A549 (cell line): ENCODE results near the gene AKIRIN2. TPM values are rescaled to one million over a fixed set of nuclear protein-coding genes. Genes with fewer than 3 reads are reported as not detected.

Experiments
- ATAC-seq, 2 experiments: fragments of 200-7000 bp in 1 of 2; fragments of >200 bp in 1 of 2; cut with Nextera tagmentation in 1 of 2; cut with Tn5 transposase in 1 of 2; 3 replicates each; pipeline versions ENCODE4 v1.8.0 to v1.9.1; 2018 to 2020; ENCODE audit warnings: mild to moderate bottlenecking in 1 of 2, moderate library complexity in 1 of 2
- CTCF ChIA-PET: fragments of 300-600 bp; sonication (Branson Sonifier 250); formaldehyde crosslinking; extraction: SDS; loops from one replicate; lab custom pipeline; 2021; ENCODE audit warnings: antibody characterized with exemption, inconsistent platforms; lab: Yijun Ruan, JAX
- POLR2A ChIA-PET: fragments of 350-600 bp; formaldehyde crosslinking; extraction: SDS; loops from one replicate; lab custom pipeline; 2021; ENCODE audit warnings: antibody characterized with exemption, inconsistent platforms; lab: Yijun Ruan, JAX
- DNase-seq, 2 experiments: peaks; one replicate each; pipeline versions ENCODE4 v3.0.0 to v3.0.0-alpha.2; 2011 to 2016; ENCODE audit warnings: low read depth in 1 of 2, low spot score in 1 of 2
- FAIRE-seq: peaks from 2 replicates; lab custom pipeline; 2011; peaks lifted over from hg19 to GRCh38; lab: Jason Lieb, UNC
- H3K27ac ChIP-seq, 2 experiments: fragments of >200 bp; sonication (Bioruptor Twin); formaldehyde crosslinking; 3 replicates each; pipeline ENCODE4 v1.5.1; 2016 to 2017
- H3K4me1 ChIP-seq: fragments of >200 bp; sonication (Bioruptor Twin); formaldehyde crosslinking; 3 replicates; pipeline ENCODE4 v1.6.1; 2016
- H3K4me2 ChIP-seq: fragments of >200 bp; sonication (Bioruptor Twin); formaldehyde crosslinking; 3 replicates; pipeline ENCODE4 v1.6.1; 2016
- H3K4me3 ChIP-seq: fragments of >200 bp; sonication (Bioruptor Twin); formaldehyde crosslinking; 3 replicates; pipeline ENCODE4 v1.5.1; 2016
- H3K9me3 ChIP-seq: fragments of >200 bp; sonication (Bioruptor Twin); formaldehyde crosslinking; 3 replicates; pipeline ENCODE4 v1.6.1; 2016
- BCL3 ChIP-seq: fragments of >200 bp; sonication (Bioruptor Twin); formaldehyde crosslinking; IDR thresholded peaks from 3 replicates; pipeline ENCODE4 v1.6.1; 2016
- E2F6 ChIP-seq: IDR thresholded peaks from 2 replicates; pipeline ENCODE4 v1.6.1; 2012; ENCODE audit warnings: low read depth, borderline replicate concordance
- EHF ChIP-seq: fragments of 250-450 bp; sonication (Bioruptor Pico); IDR thresholded peaks from 2 replicates; pipeline ENCODE4 v1.5.0; 2020; ENCODE audit warnings: mild to moderate bottlenecking
- ESRRA ChIP-seq: fragments of 150-350 bp; IDR thresholded peaks from 2 replicates; pipeline ENCODE4 v1.6.1; 2014; ENCODE audit warnings: mild to moderate bottlenecking, low read length, borderline replicate concordance
- FOSB ChIP-seq: fragments of 250-450 bp; sonication (Bioruptor Pico); IDR thresholded peaks from 2 replicates; pipeline ENCODE4 v1.5.0; 2020; ENCODE audit warnings: mild to moderate bottlenecking, moderate library complexity
- FOSL2 ChIP-seq, 2 experiments: fragments of 450-650 bp in 1 of 2; fragments of >200 bp in 1 of 2; sonication (Bioruptor Twin) in 1 of 2; formaldehyde crosslinking; IDR thresholded peaks; 2 replicates each; pipeline versions ENCODE4 v1.5.0 to v1.6.1; 2016 to 2020; ENCODE audit warnings: mild to moderate bottlenecking in 1 of 2, moderate library complexity in 1 of 2
- FOXS1 ChIP-seq: fragments of 250-450 bp; sonication (Bioruptor Pico); IDR thresholded peaks from 2 replicates; pipeline ENCODE4 v1.5.0; 2020; ENCODE audit warnings: mild to moderate bottlenecking, moderate library complexity
- HDAC2 ChIP-seq: fragments of 200-600 bp; sonication (generic); IDR thresholded peaks from 2 replicates; pipeline ENCODE4 v1.6.1; 2016
- HEYL ChIP-seq: fragments of 250-450 bp; sonication (Bioruptor Pico); IDR thresholded peaks from 2 replicates; pipeline ENCODE4 v1.8.0; 2021; ENCODE audit warnings: mild to moderate bottlenecking, moderate library complexity
- HOXB13 ChIP-seq: fragments of 250-450 bp; sonication (Bioruptor Pico); IDR thresholded peaks from 2 replicates; pipeline ENCODE4 v1.5.0; 2020; ENCODE audit warnings: low read depth, mild to moderate bottlenecking, moderate library complexity
- HOXB5 ChIP-seq: fragments of 250-450 bp; sonication (Bioruptor Pico); IDR thresholded peaks from 2 replicates; pipeline ENCODE4 v1.5.0; 2020; ENCODE audit warnings: mild to moderate bottlenecking, moderate library complexity
- JUNB ChIP-seq: fragments of >200 bp; sonication (Bioruptor Twin); formaldehyde crosslinking; IDR thresholded peaks from 2 replicates; pipeline ENCODE4 v1.6.1; 2016
- RCOR1 ChIP-seq: fragments of 150-350 bp; IDR thresholded peaks from 2 replicates; pipeline ENCODE4 v1.6.1; 2014; ENCODE audit warnings: antibody characterized with exemption, low read length, low read depth
- RNF2 ChIP-seq: fragments of 200-600 bp; sonication (generic); IDR thresholded peaks from 2 replicates; pipeline ENCODE4 v1.6.1; 2016; ENCODE audit warnings: low read depth, mild to moderate bottlenecking, antibody characterized with exemption, moderate library complexity, borderline replicate concordance
- TFCP2L1 ChIP-seq: fragments of 250-450 bp; sonication (Bioruptor Pico); IDR thresholded peaks from 2 replicates; pipeline ENCODE4 v1.5.0; 2021; ENCODE audit warnings: mild to moderate bottlenecking
- ZC3H11A ChIP-seq: fragments of 450-650 bp; IDR thresholded peaks from 2 replicates; pipeline ENCODE4 v1.6.1; 2014; ENCODE audit warnings: antibody characterized with exemption, mild to moderate bottlenecking
- polyA plus RNA-seq, 4 experiments: library from polyadenylated mRNA; depleted of rRNA in 3 of 4; stranded (reverse); fragments of >200 nt; fragmentation: RNase III in 1 of 4; extraction: RNeasy Plus Mini Kit Qiagen cat#74134 plus additional on column Dnase treatment in 1 of 4; gene quantifications; 2 replicates in 3 of 4; 3 replicates in 1 of 4; pipeline ENCODE4 v1.2.3, GENCODE V29; 2011 to 2017
- TF ChIP-seq, protein P1 (sequence below): fragments of >200 bp; sonication (Bioruptor Twin); formaldehyde crosslinking; IDR thresholded peaks from 3 replicates; pipeline ENCODE4 v1.5.1; 2016
- TF ChIP-seq, protein P2 (sequence below): fragments of 150-350 bp; IDR thresholded peaks from 2 replicates; pipeline ENCODE4 v1.6.1; 2014; ENCODE audit warnings: low read depth, mild to moderate bottlenecking, low read length
- TF ChIP-seq, protein P3 (sequence below): IDR thresholded peaks from 2 replicates; pipeline ENCODE4 v1.6.1; 2012
- TF ChIP-seq, protein P4 (sequence below): fragments of >200 bp; sonication (Bioruptor Twin); formaldehyde crosslinking; IDR thresholded peaks from 2 replicates; pipeline ENCODE4 v1.6.1; 2016
- TF ChIP-seq, protein P5 (sequence below): fragments of 250-450 bp; sonication (Bioruptor Pico); IDR thresholded peaks from 2 replicates; pipeline ENCODE4 v1.5.0; 2021; ENCODE audit warnings: mild to moderate bottlenecking, moderate library complexity, borderline replicate concordance

Gene AKIRIN2
- polyA plus RNA-seq, 2 of the 4 experiments (the other 2 are of a cell fraction), result 23.7 to 40.1 TPM

GRCh38 chr6:87656857-87657256 is 45.2 kb downstream of the AKIRIN2 start:
- CTCF ChIA-PET, result no interaction called here
- POLR2A ChIA-PET, result no interaction called here

DNA sequence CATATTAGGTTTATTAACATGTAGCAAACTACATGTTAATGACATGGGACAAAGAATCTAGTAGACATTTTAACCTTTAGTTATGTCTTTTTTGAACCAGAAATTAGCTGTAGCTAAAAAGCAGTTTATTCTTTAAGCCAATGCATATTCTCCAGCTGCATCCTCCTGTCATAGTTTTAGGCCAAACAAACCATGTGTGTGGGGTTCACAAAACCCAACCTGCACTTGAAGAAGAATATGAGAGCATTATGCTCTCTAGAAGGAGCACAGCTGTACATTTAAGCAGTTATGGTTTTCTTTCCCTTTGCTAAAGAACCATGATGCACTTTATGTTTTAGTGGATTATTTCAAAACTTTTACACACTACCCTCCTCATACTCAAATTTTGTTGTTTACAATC is 46.2 kb downstream of the AKIRIN2 start:
- H3K4me3 ChIP-seq, result no peak overlapping the region
- peaks cover 7% of the 10 kb centered on the region; the same call in 1 of the 3 replicates for H3K4me1 ChIP-seq
- no peak overlapping the region for H3K27ac ChIP-seq
- DNase-seq (no peak), ATAC-seq (no peak), FAIRE-seq (no peak)
- no peaks in the 10 kb centered on the region for H3K9me3 ChIP-seq
- ChIA-PET CTCF (no interaction called here), POLR2A (no interaction called here)
- H3K4me2 ChIP-seq, result no peak overlapping the region
- no peak for TF ChIP-seq RNF2
- TF ChIP-seq HOXB13 (CRISPR knock-in tag), result no peak
- TF ChIP-seq, protein P1, sequence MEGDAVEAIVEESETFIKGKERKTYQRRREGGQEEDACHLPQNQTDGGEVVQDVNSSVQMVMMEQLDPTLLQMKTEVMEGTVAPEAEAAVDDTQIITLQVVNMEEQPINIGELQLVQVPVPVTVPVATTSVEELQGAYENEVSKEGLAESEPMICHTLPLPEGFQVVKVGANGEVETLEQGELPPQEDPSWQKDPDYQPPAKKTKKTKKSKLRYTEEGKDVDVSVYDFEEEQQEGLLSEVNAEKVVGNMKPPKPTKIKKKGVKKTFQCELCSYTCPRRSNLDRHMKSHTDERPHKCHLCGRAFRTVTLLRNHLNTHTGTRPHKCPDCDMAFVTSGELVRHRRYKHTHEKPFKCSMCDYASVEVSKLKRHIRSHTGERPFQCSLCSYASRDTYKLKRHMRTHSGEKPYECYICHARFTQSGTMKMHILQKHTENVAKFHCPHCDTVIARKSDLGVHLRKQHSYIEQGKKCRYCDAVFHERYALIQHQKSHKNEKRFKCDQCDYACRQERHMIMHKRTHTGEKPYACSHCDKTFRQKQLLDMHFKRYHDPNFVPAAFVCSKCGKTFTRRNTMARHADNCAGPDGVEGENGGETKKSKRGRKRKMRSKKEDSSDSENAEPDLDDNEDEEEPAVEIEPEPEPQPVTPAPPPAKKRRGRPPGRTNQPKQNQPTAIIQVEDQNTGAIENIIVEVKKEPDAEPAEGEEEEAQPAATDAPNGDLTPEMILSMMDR, result no peak
- no peak for TF ChIP-seq HEYL (CRISPR knock-in tag)
- TF ChIP-seq, protein P2, sequence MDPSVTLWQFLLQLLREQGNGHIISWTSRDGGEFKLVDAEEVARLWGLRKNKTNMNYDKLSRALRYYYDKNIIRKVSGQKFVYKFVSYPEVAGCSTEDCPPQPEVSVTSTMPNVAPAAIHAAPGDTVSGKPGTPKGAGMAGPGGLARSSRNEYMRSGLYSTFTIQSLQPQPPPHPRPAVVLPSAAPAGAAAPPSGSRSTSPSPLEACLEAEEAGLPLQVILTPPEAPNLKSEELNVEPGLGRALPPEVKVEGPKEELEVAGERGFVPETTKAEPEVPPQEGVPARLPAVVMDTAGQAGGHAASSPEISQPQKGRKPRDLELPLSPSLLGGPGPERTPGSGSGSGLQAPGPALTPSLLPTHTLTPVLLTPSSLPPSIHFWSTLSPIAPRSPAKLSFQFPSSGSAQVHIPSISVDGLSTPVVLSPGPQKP, result no peak
- no peak for TF ChIP-seq EHF (CRISPR knock-in tag)
- no peak for TF ChIP-seq FOXS1 (CRISPR knock-in tag)
- no peak for TF ChIP-seq ZC3H11A
- TF ChIP-seq, protein P3, sequence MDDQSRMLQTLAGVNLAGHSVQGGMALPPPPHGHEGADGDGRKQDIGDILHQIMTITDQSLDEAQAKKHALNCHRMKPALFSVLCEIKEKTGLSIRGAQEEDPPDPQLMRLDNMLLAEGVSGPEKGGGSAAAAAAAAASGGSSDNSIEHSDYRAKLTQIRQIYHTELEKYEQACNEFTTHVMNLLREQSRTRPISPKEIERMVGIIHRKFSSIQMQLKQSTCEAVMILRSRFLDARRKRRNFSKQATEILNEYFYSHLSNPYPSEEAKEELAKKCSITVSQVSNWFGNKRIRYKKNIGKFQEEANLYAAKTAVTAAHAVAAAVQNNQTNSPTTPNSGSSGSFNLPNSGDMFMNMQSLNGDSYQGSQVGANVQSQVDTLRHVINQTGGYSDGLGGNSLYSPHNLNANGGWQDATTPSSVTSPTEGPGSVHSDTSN, result no peak

More at GRCh38 chr6:87656857-87657256, 45.2 kb downstream of the AKIRIN2 start:
- ATAC-seq (no peak), DNase-seq (no peak), FAIRE-seq (no peak)
- Histone ChIP-seq H3K27ac (no peak overlapping the region), H3K4me1 (peaks cover 7% of the 10 kb centered on the region; the same call in 1 of the 3 replicates), H3K4me3 (no peak overlapping the region)
- TF ChIP-seq HEYL (CRISPR knock-in tag) (no peak), HDAC2 (no peak), FOSB (CRISPR knock-in tag) (no peak), ESRRA (no peak), RCOR1 (no peak), E2F6 (no peak), HOXB5 (CRISPR knock-in tag) (no peak), BCL3 (no peak), FOSL2 (IDR thresholded peaks at IDR 0.05) (no peak), FOSL2 (CRISPR knock-in tag; IDR thresholded peaks at IDR 0.05) (no peak), JUNB (no peak), TFCP2L1 (CRISPR knock-in tag) (no peak), FOXS1 (CRISPR knock-in tag) (no peak)
- TF ChIP-seq, protein P1, result no peak
- TF ChIP-seq, protein P4, sequence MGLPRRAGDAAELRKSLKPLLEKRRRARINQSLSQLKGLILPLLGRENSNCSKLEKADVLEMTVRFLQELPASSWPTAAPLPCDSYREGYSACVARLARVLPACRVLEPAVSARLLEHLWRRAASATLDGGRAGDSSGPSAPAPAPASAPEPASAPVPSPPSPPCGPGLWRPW, result no peak
- TF ChIP-seq, protein P5, sequence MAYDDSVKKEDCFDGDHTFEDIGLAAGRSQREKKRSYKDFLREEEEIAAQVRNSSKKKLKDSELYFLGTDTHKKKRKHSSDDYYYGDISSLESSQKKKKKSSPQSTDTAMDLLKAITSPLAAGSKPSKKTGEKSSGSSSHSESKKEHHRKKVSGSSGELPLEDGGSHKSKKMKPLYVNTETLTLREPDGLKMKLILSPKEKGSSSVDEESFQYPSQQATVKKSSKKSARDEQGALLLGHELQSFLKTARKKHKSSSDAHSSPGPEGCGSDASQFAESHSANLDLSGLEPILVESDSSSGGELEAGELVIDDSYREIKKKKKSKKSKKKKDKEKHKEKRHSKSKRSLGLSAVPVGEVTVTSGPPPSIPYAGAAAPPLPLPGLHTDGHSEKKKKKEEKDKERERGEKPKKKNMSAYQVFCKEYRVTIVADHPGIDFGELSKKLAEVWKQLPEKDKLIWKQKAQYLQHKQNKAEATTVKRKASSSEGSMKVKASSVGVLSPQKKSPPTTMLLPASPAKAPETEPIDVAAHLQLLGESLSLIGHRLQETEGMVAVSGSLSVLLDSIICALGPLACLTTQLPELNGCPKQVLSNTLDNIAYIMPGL (CRISPR knock-in tag), result no peak
- TF ChIP-seq, all 56 proteins: peak for 0
- Histone ChIP-seq H3K9me3 (no peaks in the 10 kb centered on the region), H3K4me2 (no peak overlapping the region)
